ENCODE data around the gene DOCK1. TPM values are rescaled to one million over a fixed set of nuclear protein-coding genes. Genes with fewer than 3 reads are reported as not detected.
A peak's percentile ranks its signal among the peaks of the same experiment; 100 is the strongest.
"Not testable (repeated sequence)": the region's sequence is repeated elsewhere in the genome, so short reads cannot be mapped to it uniquely, and the experiment has no call there.

The DOCK1 gene
- total RNA-seq, 1 donor from 2014 or later: 57.8 TPM

DNA sequence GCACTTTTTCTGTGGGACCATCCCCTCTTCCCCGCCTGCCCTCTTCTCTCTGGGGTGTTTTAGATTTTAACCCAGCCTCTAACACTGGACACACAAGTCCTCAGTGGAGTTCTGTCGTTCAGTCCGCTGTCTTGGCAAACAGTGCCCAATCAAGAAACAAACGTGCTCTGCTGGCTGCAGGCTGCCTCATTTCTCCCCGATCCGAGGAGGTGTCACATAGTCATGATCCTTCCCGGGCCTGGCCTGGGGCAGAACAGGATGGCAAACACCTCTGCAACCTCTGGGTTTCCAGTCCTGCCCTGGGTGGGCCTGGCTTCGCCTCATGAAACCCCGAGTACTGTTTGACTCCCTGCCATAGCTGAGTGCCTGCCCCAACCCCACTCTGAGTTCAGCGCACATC lies 402.1 kb downstream of the DOCK1 start:
- H3K4me1 Mint-ChIP-seq (ENCODE audit: low read depth): no peaks in the 10 kb centered on the region
- peak; percentile 65 for DNase-seq (ENCODE audit: low spot score)
- no peaks in the 10 kb centered on the region for H3K27me3 Mint-ChIP-seq (ENCODE audit: low read depth)
- H3K36me3 Mint-ChIP-seq (ENCODE audit: low read depth): no peaks in the 10 kb centered on the region
- no peaks in the 10 kb centered on the region for H3K9me3 Mint-ChIP-seq (ENCODE audit: low read depth)
- no peak overlapping the region for H3K27ac Mint-ChIP-seq (ENCODE audit: unreplicated experiment)
- TF ChIP-seq, protein P1, sequence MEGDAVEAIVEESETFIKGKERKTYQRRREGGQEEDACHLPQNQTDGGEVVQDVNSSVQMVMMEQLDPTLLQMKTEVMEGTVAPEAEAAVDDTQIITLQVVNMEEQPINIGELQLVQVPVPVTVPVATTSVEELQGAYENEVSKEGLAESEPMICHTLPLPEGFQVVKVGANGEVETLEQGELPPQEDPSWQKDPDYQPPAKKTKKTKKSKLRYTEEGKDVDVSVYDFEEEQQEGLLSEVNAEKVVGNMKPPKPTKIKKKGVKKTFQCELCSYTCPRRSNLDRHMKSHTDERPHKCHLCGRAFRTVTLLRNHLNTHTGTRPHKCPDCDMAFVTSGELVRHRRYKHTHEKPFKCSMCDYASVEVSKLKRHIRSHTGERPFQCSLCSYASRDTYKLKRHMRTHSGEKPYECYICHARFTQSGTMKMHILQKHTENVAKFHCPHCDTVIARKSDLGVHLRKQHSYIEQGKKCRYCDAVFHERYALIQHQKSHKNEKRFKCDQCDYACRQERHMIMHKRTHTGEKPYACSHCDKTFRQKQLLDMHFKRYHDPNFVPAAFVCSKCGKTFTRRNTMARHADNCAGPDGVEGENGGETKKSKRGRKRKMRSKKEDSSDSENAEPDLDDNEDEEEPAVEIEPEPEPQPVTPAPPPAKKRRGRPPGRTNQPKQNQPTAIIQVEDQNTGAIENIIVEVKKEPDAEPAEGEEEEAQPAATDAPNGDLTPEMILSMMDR (IDR thresholded peaks at IDR 0.05): no peak
- H3K4me3 Mint-ChIP-seq (ENCODE audit: unreplicated experiment): no peak overlapping the region

GRCh38 chr10:127308031-127308430 lies 402.8 kb downstream of the DOCK1 start:
- TF ChIP-seq, protein P1 (IDR thresholded peaks at IDR 0.05): no peak
- Mint-ChIP-seq H3K9me3 (ENCODE audit: low read depth) (no peaks in the 10 kb centered on the region), H3K27ac (ENCODE audit: unreplicated experiment) (no peak overlapping the region), H3K36me3 (ENCODE audit: low read depth) (no peaks in the 10 kb centered on the region), H3K4me3 (ENCODE audit: unreplicated experiment) (no peak overlapping the region), H3K4me1 (ENCODE audit: low read depth) (no peaks in the 10 kb centered on the region), H3K27me3 (ENCODE audit: low read depth) (no peaks in the 10 kb centered on the region)
- DNase-seq (ENCODE audit: low spot score): peak; percentile 80

- H3K27ac Mint-ChIP-seq (ENCODE audit: unreplicated experiment); DNase-seq (ENCODE audit: low spot score); H3K4me3 Mint-ChIP-seq (ENCODE audit: unreplicated experiment); H3K9me3 Mint-ChIP-seq (ENCODE audit: low read depth); H3K36me3 Mint-ChIP-seq (ENCODE audit: low read depth); H3K27me3 Mint-ChIP-seq (ENCODE audit: low read depth): not testable (repeated sequence)
- peaks cover 10% of the 10 kb centered on the region for H3K4me1 Mint-ChIP-seq (ENCODE audit: low read depth)
Measured at GRCh38 chr10:127309619-127310018, 404.4 kb downstream of the DOCK1 start.

- Mint-ChIP-seq H3K4me3 (ENCODE audit: unreplicated experiment) (no peak overlapping the region), H3K27ac (ENCODE audit: unreplicated experiment) (no peak overlapping the region), H3K27me3 (ENCODE audit: low read depth) (no peaks in the 10 kb centered on the region), H3K36me3 (ENCODE audit: low read depth) (no peaks in the 10 kb centered on the region), H3K4me1 (ENCODE audit: low read depth) (peaks cover 12% of the 10 kb centered on the region), H3K9me3 (ENCODE audit: low read depth) (no peaks in the 10 kb centered on the region)
- no peak for DNase-seq (ENCODE audit: low spot score)
- TF ChIP-seq, protein P1 (IDR thresholded peaks at IDR 0.05): no peak
Measured at GRCh38 chr10:127310430-127310829, 405.2 kb downstream of the DOCK1 start.

DNA sequence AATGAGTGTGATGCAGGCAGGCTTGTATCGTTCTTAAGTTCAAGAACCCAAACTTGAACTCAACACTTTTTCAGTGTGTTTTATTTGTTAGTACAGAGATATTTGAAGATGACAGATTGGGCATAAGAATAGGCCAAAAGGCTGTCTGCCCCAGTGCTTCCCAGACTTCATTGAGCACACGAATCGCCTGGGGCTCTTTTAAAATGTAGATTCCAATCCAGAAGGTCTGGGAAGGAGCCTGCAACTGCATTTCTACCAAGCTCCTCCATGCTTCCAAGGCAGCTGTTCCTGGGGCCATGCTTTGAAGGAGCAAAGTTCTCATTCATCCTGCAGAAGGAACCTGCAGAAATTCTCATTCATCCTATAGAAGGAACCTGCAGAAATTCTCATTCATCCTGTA lies 405.7 kb downstream of the DOCK1 start:
- no peak for DNase-seq (ENCODE audit: low spot score)
- H3K4me1 Mint-ChIP-seq (ENCODE audit: low read depth): peaks cover 12% of the 10 kb centered on the region
- no peaks in the 10 kb centered on the region for H3K9me3 Mint-ChIP-seq (ENCODE audit: low read depth)
- no peaks in the 10 kb centered on the region for H3K27me3 Mint-ChIP-seq (ENCODE audit: low read depth)
- TF ChIP-seq, protein P1 (IDR thresholded peaks at IDR 0.05): no peak
- no peak overlapping the region for H3K4me3 Mint-ChIP-seq (ENCODE audit: unreplicated experiment)
- no peak overlapping the region for H3K27ac Mint-ChIP-seq (ENCODE audit: unreplicated experiment)
- H3K36me3 Mint-ChIP-seq (ENCODE audit: low read depth): no peaks in the 10 kb centered on the region

DNA sequence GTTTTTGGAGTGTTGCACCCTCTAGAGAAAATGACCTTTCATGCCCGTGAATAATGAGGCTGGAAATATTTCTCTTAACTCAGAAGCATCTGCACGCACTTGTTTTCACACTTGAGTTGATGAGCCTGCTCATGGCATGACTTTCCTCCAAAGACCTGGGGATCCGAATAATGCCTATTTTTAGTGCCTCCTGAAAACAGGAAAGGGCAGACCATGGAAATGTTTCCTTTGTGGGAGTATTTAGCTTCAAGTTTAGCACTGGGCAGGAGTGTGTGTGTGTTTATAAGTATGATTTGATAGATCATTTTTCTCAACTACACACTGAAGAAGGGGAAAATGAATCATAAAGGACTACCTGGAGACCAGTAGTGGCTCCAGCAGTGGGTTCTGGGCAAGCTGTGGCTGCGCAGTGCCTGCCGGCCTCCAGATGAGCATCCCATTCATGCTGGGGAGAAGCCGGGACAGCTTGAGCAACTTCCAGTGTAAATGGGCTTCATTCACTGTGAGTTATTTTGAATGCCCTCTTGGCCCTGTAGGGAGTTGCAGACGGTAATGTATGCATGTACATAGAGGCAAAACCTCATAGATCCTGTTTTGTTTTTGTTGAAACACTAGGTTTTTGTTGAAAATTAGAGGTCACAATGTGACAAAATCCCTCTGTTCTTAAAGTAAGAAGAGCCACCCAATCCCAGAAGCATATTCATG lies 408.9 kb downstream of the DOCK1 start:
- H3K4me3 Mint-ChIP-seq (ENCODE audit: unreplicated experiment): no peak overlapping the region
- no peaks in the 10 kb centered on the region for H3K9me3 Mint-ChIP-seq (ENCODE audit: low read depth)
- H3K27ac Mint-ChIP-seq (ENCODE audit: unreplicated experiment): no peak overlapping the region
- H3K36me3 Mint-ChIP-seq (ENCODE audit: low read depth): no peaks in the 10 kb centered on the region
- H3K27me3 Mint-ChIP-seq (ENCODE audit: low read depth): no peaks in the 10 kb centered on the region
- TF ChIP-seq, protein P1 (IDR thresholded peaks at IDR 0.05): no peak
- DNase-seq (ENCODE audit: low spot score): no peak
- peaks cover 12% of the 10 kb centered on the region for H3K4me1 Mint-ChIP-seq (ENCODE audit: low read depth)
